HG03135 (cell line): Measurements from ENCODE around the gene CHSY3.
"Not testable (repeated sequence)": the region's sequence is repeated elsewhere in the genome, so short reads cannot be mapped to it uniquely, and the experiment has no call there.

Source experiments
- ATAC-seq: cut with Tn5 transposase; IDR thresholded peaks from one replicate; pipeline ENCODE4 v1.9.1; 2021; ENCODE audit warnings: mild to moderate bottlenecking, moderate library complexity; ENCODE audit not compliant: unreplicated experiment

CHSY3 gene

GRCh38 chr5:130151239-130151638 lies 247.0 kb downstream of the CHSY3 start:
- ATAC-seq: no peak

GRCh38 chr5:130155345-130156011 lies 251.2 kb downstream of the CHSY3 start:
- ATAC-seq: no peak

- no peak for ATAC-seq
These were observed 253.8 kb downstream of the CHSY3 start for GRCh38 chr5:130158036-130158435.

- ATAC-seq: no peak
These were observed 255.7 kb downstream of the CHSY3 start for GRCh38 chr5:130159968-130160367.

- ATAC-seq: no peak
These were observed 260.7 kb downstream of the CHSY3 start for GRCh38 chr5:130164966-130165365.

- no peak for ATAC-seq
These were observed 262.7 kb downstream of the CHSY3 start for GRCh38 chr5:130166839-130167490.

GRCh38 chr5:130168211-130168610 lies 263.9 kb downstream of the CHSY3 start:
- ATAC-seq: no peak

GRCh38 chr5:130171699-130172098 lies 267.4 kb downstream of the CHSY3 start:
- no peak for ATAC-seq

- ATAC-seq: no peak
These were observed 278.9 kb downstream of the CHSY3 start for GRCh38 chr5:130183115-130183514.

GRCh38 chr5:130189961-130190360 lies 285.7 kb downstream of the CHSY3 start:
- no peak for ATAC-seq

GRCh38 chr5:130198927-130199326 lies 294.7 kb downstream of the CHSY3 start:
- no peak for ATAC-seq

- ATAC-seq: no peak
These were observed 302.4 kb downstream of the CHSY3 start for GRCh38 chr5:130206686-130207085.

- ATAC-seq: no peak
These were observed 309.3 kb downstream of the CHSY3 start for GRCh38 chr5:130213607-130214006.

- ATAC-seq: no peak
These were observed 312.0 kb downstream of the CHSY3 start for GRCh38 chr5:130216286-130216685.

- ATAC-seq: no peak
These were observed 318.3 kb downstream of the CHSY3 start for GRCh38 chr5:130222573-130222972.

GRCh38 chr5:130226556-130226955 lies 322.3 kb downstream of the CHSY3 start:
- not testable (repeated sequence) for ATAC-seq

GRCh38 chr5:130227699-130228098 lies 323.4 kb downstream of the CHSY3 start:
- ATAC-seq: no peak

GRCh38 chr5:130231786-130232185 lies 327.5 kb downstream of the CHSY3 start:
- no peak for ATAC-seq

- ATAC-seq: no peak
These were observed 330.6 kb downstream of the CHSY3 start for GRCh38 chr5:130234816-130235215.
